H1 (cell line): ENCODE results near the gene SEC16A. TPM values are rescaled to one million over a fixed set of nuclear protein-coding genes. Genes with fewer than 3 reads are reported as not detected.

ENCODE experiments used
- CTCF ChIA-PET: fragments of 300-600 bp; sonication (Branson Sonifier 250); formaldehyde crosslinking; loops from one replicate; lab custom pipeline; 2021; ENCODE audit not compliant: partially characterized antibody; lab: Charles Lee
- POLR2A ChIA-PET: fragments of 300-600 bp; sonication (Branson Sonifier 250); formaldehyde crosslinking; loops from one replicate; lab custom pipeline; 2021; ENCODE audit warnings: inconsistent platforms; ENCODE audit not compliant: partially characterized antibody; lab: Charles Lee
- DNase-seq, 2 experiments: peaks; one replicate each; pipeline versions ENCODE4 v3.0.0 to v3.0.0-alpha.2; 2010 to 2022; ENCODE audit warnings: low spot score in 2 of 2, low read depth in 1 of 2, mixed read lengths in 1 of 2
- FAIRE-seq: peaks from 2 replicates; lab custom pipeline; 2011; peaks lifted over from hg19 to GRCh38; lab: Jason Lieb, UNC
- H2AFZ ChIP-seq: 2 replicates; pipeline ENCODE4 v1.8.1; 2012; ENCODE audit warnings: low read length, inconsistent platforms
- H2AK5ac ChIP-seq: 2 replicates; pipeline ENCODE4 v1.6.1; 2013; ENCODE audit warnings: low read depth, low read length
- H2BK120ac ChIP-seq: replicated peaks from 2 replicates; pipeline ENCODE3; 2013; ENCODE audit warnings: low read depth, low read length, inconsistent platforms
- H2BK12ac ChIP-seq: 2 replicates; pipeline ENCODE4 v1.6.1; 2013; ENCODE audit warnings: low read depth, low read length
- H2BK15ac ChIP-seq: 2 replicates; pipeline ENCODE4 v1.6.1; 2013; ENCODE audit warnings: low read length
- H2BK20ac ChIP-seq: 2 replicates; pipeline ENCODE4 v1.6.1; 2013; ENCODE audit warnings: low read length
- H2BK5ac ChIP-seq: 2 replicates; pipeline ENCODE4 v1.6.1; 2013; ENCODE audit warnings: low read depth, low read length
- H3K14ac ChIP-seq: 2 replicates; pipeline ENCODE4 v1.6.1; 2013; ENCODE audit warnings: inconsistent platforms; ENCODE audit not compliant: insufficient read length
- H3K18ac ChIP-seq: 2 replicates; pipeline ENCODE4 v1.6.1; 2013; ENCODE audit warnings: low read length; ENCODE audit errors: extremely low read depth
- H3K23ac ChIP-seq: 2 replicates; pipeline ENCODE4 v1.6.1; 2013; ENCODE audit warnings: inconsistent platforms; ENCODE audit not compliant: insufficient read length
- H3K23me2 ChIP-seq: 2 replicates; pipeline ENCODE4 v1.6.1; 2013; ENCODE audit warnings: low read depth, low read length
- H3K27ac ChIP-seq: 2 replicates; pipeline ENCODE4 v1.6.1; 2011; ENCODE audit warnings: low read depth, low read length, inconsistent platforms
- H3K27me3 ChIP-seq, 4 experiments: replicated peaks in 1 of 4; 1 replicate in 1 of 4; 2 replicates in 3 of 4; pipeline versions ENCODE4 v1.6.1 to v1.8.1; 2011 to 2013; ENCODE audit warnings: low read length in 3 of 4, mild to moderate bottlenecking in 3 of 4, inconsistent platforms in 2 of 4, mixed read lengths in 2 of 4, moderate library complexity in 1 of 4; ENCODE audit not compliant: control insufficient read depth in 3 of 4, insufficient read depth in 3 of 4; ENCODE audit errors: extremely low read depth in 1 of 4
- H3K36me3 ChIP-seq, 4 experiments: 2 replicates each; pipeline versions ENCODE4 v1.6.1 to v1.8.1; 2011 to 2013; ENCODE audit warnings: mild to moderate bottlenecking in 4 of 4, low read length in 3 of 4, moderate library complexity in 2 of 4, control low read depth in 1 of 4, inconsistent platforms in 1 of 4; ENCODE audit not compliant: insufficient read depth in 4 of 4, control insufficient read depth in 2 of 4
- H3K4ac ChIP-seq: replicated peaks from 2 replicates; pipeline ENCODE3; 2013; ENCODE audit warnings: low read length, low read depth, mixed read lengths, inconsistent platforms; ENCODE audit not compliant: insufficient read length
- H3K4me1 ChIP-seq, 4 experiments: replicated peaks in 1 of 4; 1 replicate in 1 of 4; 2 replicates in 3 of 4; pipeline versions ENCODE4 v1.6.1 to v1.8.1; 2011 to 2013; ENCODE audit warnings: low read length in 3 of 4, inconsistent platforms in 2 of 4, mixed read lengths in 1 of 4; ENCODE audit not compliant: insufficient read depth in 4 of 4, control insufficient read depth in 3 of 4
- H3K4me2 ChIP-seq, 2 experiments: 2 replicates each; pipeline versions ENCODE4 v1.6.1 to v1.8.1; 2011 to 2013; ENCODE audit warnings: low read depth in 2 of 2, low read length in 2 of 2, control low read depth in 1 of 2, inconsistent platforms in 1 of 2, mild to moderate bottlenecking in 1 of 2; ENCODE audit not compliant: insufficient read depth in 1 of 2
- H3K4me3 ChIP-seq, 4 experiments: fragments of 200-600, 300-600 bp in 1 of 4; sonication (generic), shearing (Covaris generic), sonication (Bioruptor Twin) in 1 of 4; 2 replicates each; pipeline versions ENCODE4 v1.5.1 to v1.8.1; 2011 to 2016; ENCODE audit warnings: low read length in 4 of 4, low read depth in 3 of 4, control low read depth in 2 of 4, inconsistent platforms in 2 of 4, mild to moderate bottlenecking in 2 of 4, mixed read lengths in 1 of 4, moderate library complexity in 1 of 4; ENCODE audit not compliant: insufficient read depth in 2 of 4; ENCODE audit errors: extremely low read depth in 1 of 4
- H3K56ac ChIP-seq: replicated peaks from 2 replicates; pipeline ENCODE3; 2013; ENCODE audit warnings: low read depth, mild to moderate bottlenecking, mixed read lengths, low read length, inconsistent platforms; ENCODE audit not compliant: insufficient read length
- H3K79me1 ChIP-seq: 2 replicates; pipeline ENCODE4 v1.6.1; 2013; ENCODE audit warnings: low read depth, low read length, control low read depth
- H3K79me2 ChIP-seq, 2 experiments: 2 replicates each; pipeline versions ENCODE4 v1.6.1 to v1.8.1; 2012 to 2013; ENCODE audit warnings: low read length in 2 of 2, mild to moderate bottlenecking in 2 of 2, inconsistent platforms in 1 of 2; ENCODE audit not compliant: insufficient read depth in 2 of 2, control insufficient read depth in 1 of 2
- H3K9ac ChIP-seq, 4 experiments: replicated peaks in 1 of 4; 1 replicate in 1 of 4; 2 replicates in 3 of 4; pipeline versions ENCODE4 v1.6.1 to v1.8.1; 2011 to 2013; ENCODE audit warnings: low read depth in 3 of 4, low read length in 3 of 4, control low read depth in 2 of 4, mild to moderate bottlenecking in 2 of 4, moderate library complexity in 2 of 4, inconsistent platforms in 1 of 4; ENCODE audit errors: extremely low read depth in 1 of 4
- H3K9me3 ChIP-seq, 2 experiments: 2 replicates each; pipeline versions ENCODE4 v1.6.1 to v1.8.1; 2012 to 2013; ENCODE audit warnings: mild to moderate bottlenecking in 2 of 2, moderate library complexity in 2 of 2, control low read depth in 1 of 2, inconsistent platforms in 1 of 2, low read depth in 1 of 2, low read length in 1 of 2, mixed read lengths in 1 of 2; ENCODE audit not compliant: insufficient read depth in 2 of 2
- H4K20me1 ChIP-seq, 2 experiments: replicated peaks in 1 of 2; 2 replicates each; pipeline versions ENCODE3 to v1.8.1; 2011 to 2013; ENCODE audit warnings: inconsistent platforms in 2 of 2, low read length in 2 of 2, mild to moderate bottlenecking in 1 of 2; ENCODE audit not compliant: insufficient read depth in 2 of 2, control insufficient read depth in 1 of 2
- H4K5ac ChIP-seq: 2 replicates; pipeline ENCODE4 v1.6.1; 2013; ENCODE audit warnings: low read length, low read depth, mixed read lengths, inconsistent platforms; ENCODE audit not compliant: insufficient read length
- H4K8ac ChIP-seq: 2 replicates; pipeline ENCODE4 v1.8.0; 2013; ENCODE audit warnings: mild to moderate bottlenecking, moderate library complexity, low read length, inconsistent platforms; ENCODE audit not compliant: insufficient read depth; ENCODE audit errors: extremely low read depth
- H4K91ac ChIP-seq: replicated peaks from 2 replicates; pipeline ENCODE3; 2013; ENCODE audit warnings: low read length, mixed read lengths, inconsistent platforms; ENCODE audit not compliant: insufficient read length
- ATF3 ChIP-seq: IDR thresholded peaks from 2 replicates; pipeline ENCODE4 v1.6.1; 2011; ENCODE audit warnings: low read depth, mild to moderate bottlenecking, low read length; ENCODE audit not compliant: insufficient read depth
- CEBPB ChIP-seq: IDR thresholded peaks from 2 replicates; pipeline ENCODE4 v1.6.1; 2012; ENCODE audit warnings: low read depth, low read length
- CHD1 ChIP-seq: IDR thresholded peaks from 2 replicates; pipeline ENCODE4 v1.6.1; 2012; ENCODE audit warnings: low read depth, low read length, improper control_type of control experiment
- KDM4A ChIP-seq: IDR thresholded peaks from one replicate; pipeline ENCODE4 v1.7.1; 2012; ENCODE audit warnings: low read depth, mild to moderate bottlenecking, moderate library complexity, low read length, inconsistent platforms; ENCODE audit not compliant: severe bottlenecking
- KDM5A ChIP-seq: fragments of 200-600 bp; IDR thresholded peaks from 2 replicates; pipeline ENCODE4 v1.7.1; 2012; ENCODE audit warnings: mild to moderate bottlenecking, low read length, inconsistent platforms, mixed read lengths
- MAX ChIP-seq: IDR thresholded peaks from 2 replicates; pipeline ENCODE4 v1.6.1; 2012; ENCODE audit warnings: inconsistent platforms
- POLR2A ChIP-seq, 2 experiments: IDR thresholded peaks; 1 replicate in 1 of 2; 2 replicates in 1 of 2; pipeline ENCODE4 v1.6.1; 2011; ENCODE audit warnings: low read depth in 2 of 2, low read length in 2 of 2, mild to moderate bottlenecking in 2 of 2; ENCODE audit errors: control extremely low read depth in 1 of 2
- SUZ12 ChIP-seq: fragments of 200-600 bp; sonication (generic); IDR thresholded peaks from 2 replicates; pipeline ENCODE4 v1.6.1; 2012; ENCODE audit warnings: mild to moderate bottlenecking, inconsistent platforms, low read length, moderate library complexity, mixed read lengths
- WGBS, 2 experiments: shearing (Covaris generic) in 1 of 2; methylation state at CpG; one replicate each; pipeline versions ENCODE4 v1.1.6 to v1.1.7; 2013 to 2015; ENCODE audit warnings: low lambda C conversion rate in 2 of 2, mixed read lengths in 2 of 2, inconsistent platforms in 1 of 2, low coverage in 1 of 2, missing lambda C conversion rate in 1 of 2; ENCODE audit not compliant: insufficient replicate concordance in 2 of 2, insufficient coverage in 1 of 2, insufficient read length in 1 of 2; ENCODE audit errors: extremely low coverage in 1 of 2, missing lambda C conversion rate in 1 of 2; 5-methylcytosine and 5-hydroxymethylcytosine counted together
- polyA plus RNA-seq, 7 experiments: library from polyadenylated mRNA; depleted of rRNA in 3 of 7; stranded (reverse) in 5 of 7; unstranded in 2 of 7; fragments of >200 nt in 5 of 7; fragments of 200-250 nt in 2 of 7; gene quantifications; 1 replicate in 5 of 7; 2 replicates in 1 of 7; 4 replicates in 1 of 7; pipeline versions ENCODE4 v1.2.1 to v1.2.3, GENCODE V29; 2011 to 2013; ENCODE audit warnings: missing spikeins in 2 of 7, mixed read lengths in 2 of 7
- total RNA-seq: library from RNA; stranded (reverse); fragmentation: NEBNext Ultra II Directional; extraction: Animal tissue kit (Norgen Biotek cat#: 25700); gene quantifications from 2 replicates; pipeline ENCODE4 v1.2.1, GENCODE V29; 2021

The SEC16A gene
- total and polyA plus RNA-seq, 2 of the 8 experiments (the other 6 are each of a cell fraction or from before 2014, with no cell fraction given), result 21.6 to 49.0 TPM

DNA sequence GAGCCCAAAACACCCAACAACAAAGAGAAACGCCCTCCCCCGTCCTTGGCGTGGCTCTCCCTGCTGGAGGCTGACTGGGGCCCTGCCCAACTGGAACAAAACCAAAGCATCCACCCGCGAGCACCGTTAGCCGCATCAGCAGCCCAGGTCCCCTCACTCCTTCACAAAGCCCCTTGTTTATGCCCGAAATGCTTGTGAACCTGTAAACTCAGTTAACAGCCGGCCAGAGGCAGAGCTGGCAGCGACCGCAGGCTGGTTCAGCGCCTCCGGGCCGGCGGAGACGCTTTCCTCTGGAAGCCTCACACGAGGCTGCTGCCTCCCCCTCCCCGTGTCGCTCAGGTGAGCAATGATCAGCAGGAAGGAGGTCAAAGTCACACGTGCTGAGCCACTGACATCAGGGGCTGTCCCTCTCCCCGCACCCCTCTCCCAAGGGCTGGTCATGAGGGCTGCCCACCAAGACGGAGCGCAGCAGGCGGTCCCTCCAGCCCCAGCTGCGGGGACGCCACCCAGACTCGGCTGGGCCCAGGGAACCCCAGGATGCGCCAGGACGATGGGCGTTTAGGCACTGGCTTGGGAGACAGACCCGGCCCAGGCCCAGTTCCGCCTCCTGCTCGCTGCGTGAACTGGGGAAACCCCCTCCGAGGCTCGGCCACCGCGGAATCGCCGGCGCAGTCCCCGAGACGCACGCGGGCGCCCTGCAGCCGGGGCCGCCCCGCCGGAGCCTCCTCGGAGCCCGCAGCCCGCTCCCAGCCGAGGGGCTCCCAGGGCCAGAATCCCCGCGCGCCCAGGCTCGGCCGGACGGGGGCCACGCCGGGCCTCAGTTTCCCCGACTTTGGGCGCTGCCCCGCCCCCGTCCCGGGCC lies 83.4 kb downstream of the SEC16A start:
- Histone ChIP-seq H3K4ac (peak overlapping the region; percentile 57), H2BK20ac (no peak overlapping the region), H3K18ac (no peak overlapping the region; the same call in 1 of the 2 replicates), H3K79me2 (peaks cover 0 to 26% of the 10 kb centered on the region in 2 experiments; a peak in 2 of 4 replicates), H3K4me1 (peaks cover 0 to 10% (median 7%) of the 10 kb centered on the region in 4 experiments; a peak in 5 of 7 replicates), H3K27ac (peak overlapping the region; percentile 29; the same call in 1 of the 2 replicates), H2AK5ac (no peak overlapping the region), H3K4me3 (peak overlapping the region; percentile 73 to 84 (median 79)), H2BK120ac (no peak overlapping the region), H4K91ac (no peak overlapping the region), H2AFZ (no peak overlapping the region), H3K23me2 (peaks cover 6% of the 10 kb centered on the region; the same call in 1 of the 2 replicates), H4K20me1 (peaks cover 4 to 14% of the 10 kb centered on the region in 2 experiments), H3K14ac (no peak overlapping the region), H3K36me3 (peaks cover 31 to 51% (median 44%) of the 10 kb centered on the region in 4 experiments), H3K9me3 (no peaks in the 10 kb centered on the region), H2BK15ac (no peak overlapping the region), H4K5ac (no peak overlapping the region), H3K9ac (peak overlapping the region; percentile 46 to 76 (median 74); a peak in 6 of 7 replicates), H4K8ac (peak overlapping the region; percentile 81), H3K56ac (no peak overlapping the region), H3K79me1 (peaks cover 10% of the 10 kb centered on the region; the same call in 1 of the 2 replicates), H2BK12ac (no peak overlapping the region), H3K4me2 (peak overlapping the region; percentile 81 to 95), H3K27me3 (no peaks in the 10 kb centered on the region), H3K23ac (no peak overlapping the region), H2BK5ac (peak overlapping the region; percentile 67; the same call in 1 of the 2 replicates)
- POLR2A ChIA-PET, result interaction anchor here (0.6 to 14.6 kb wide), 10 partner anchors 12 to 257 kb away, joined by 3 to 139 read pairs (median 16); partner anchors contain the start of genes DNLZ, ENTR1 and PMPCA
- DNase-seq (no peak), FAIRE-seq (no peak)
- WGBS, 2 experiments, result 15% methylated on average over 48 of the region's 67 CpGs; no CpG with 5 or more reads in 1 of the 2 experiments
- TF ChIP-seq KDM5A, result no peak
- no peak for TF ChIP-seq ATF3
- peak; percentile 47 for TF ChIP-seq KDM4A
- TF ChIP-seq CEBPB, result no peak
- 0 out of 3 replicates have a peak, but pooled peaks of 1 of the 2 experiments have one; percentile 24 for TF ChIP-seq POLR2A (IDR thresholded peaks at IDR 0.05; ENCODE audit: control extremely low read depth in 1 of 2, low read depth in 2 of 2, low read length in 2 of 2)
- peak; percentile 52; the same call in 1 of the 2 replicates for TF ChIP-seq MAX
- TF ChIP-seq CHD1, result no peak
- no peak for TF ChIP-seq SUZ12
- CTCF ChIA-PET, result interaction anchor here (0.6 to 3.4 kb wide), 5 partner anchors 9 to 272 kb away, joined by 3 to 26 read pairs (median 3); no protein-coding TSS in a partner anchor
